ENCODE data around the gene SHROOM3. TPM values are rescaled to one million over a fixed set of nuclear protein-coding genes. Genes with fewer than 3 reads are reported as not detected.

SHROOM3 gene
- total and polyA plus RNA-seq, 2 donors (not counting 1 experiment from before 2014, with no cell fraction given): 0.91 to 1.5 TPM

GRCh38 chr4:76750716-76751115, 315.7 kb downstream of the SHROOM3 start:
- Mint-ChIP-seq H3K4me1 (no peaks in the 10 kb centered on the region), H3K4me3 (no peak overlapping the region), H3K27ac (no peak overlapping the region), H3K27me3 (peaks cover 12% of the 10 kb centered on the region), H3K9me3 (ENCODE audit: insufficient read depth) (no peaks in the 10 kb centered on the region)
- Histone ChIP-seq H3K4me1 (ENCODE audit: control insufficient read depth in 2 of 2, insufficient read depth in 2 of 2, low read length in 2 of 2) (no peaks in the 10 kb centered on the region), H4K20me1 (ENCODE audit: control insufficient read depth, insufficient read depth, low read length, poor library complexity, severe bottlenecking) (no peaks in the 10 kb centered on the region), H3K79me2 (ENCODE audit: control insufficient read depth, insufficient read depth, low read length) (no peaks in the 10 kb centered on the region), H3K36me3 (replicated peaks in 1 of 2; ENCODE audit: control extremely low read depth in 1 of 2, control insufficient read depth in 1 of 2, extremely low read depth in 1 of 2, insufficient read depth in 2 of 2, low read length in 1 of 2) (no peaks in the 10 kb centered on the region), H3K4me3 (ENCODE audit: control extremely low read depth in 1 of 5, extremely low read depth in 1 of 5, insufficient read depth in 1 of 5, low read depth in 2 of 5, low read length in 4 of 5) (no peak overlapping the region), H3K27me3 (replicated peaks in 1 of 4; ENCODE audit: control extremely low read depth in 1 of 4, control insufficient read depth in 3 of 4, insufficient read depth in 4 of 4, low read length in 3 of 4) (peaks cover 0 to 5% (median 0%) of the 10 kb centered on the region in 4 experiments), H3K4me2 (replicated peaks; ENCODE audit: low read depth, low read length, poor library complexity, severe bottlenecking) (no peak overlapping the region), H3K27ac (ENCODE audit: low read length in 2 of 2) (no peak overlapping the region), H3K9ac (ENCODE audit: low read length) (no peak overlapping the region), H2AFZ (ENCODE audit: insufficient read depth, low read depth, low read length, poor library complexity, severe bottlenecking) (no peak overlapping the region), H3K9me3 (ENCODE audit: control extremely low read depth in 1 of 3, control insufficient read depth in 2 of 3, insufficient read depth in 1 of 3, low read length in 2 of 3) (no peaks in the 10 kb centered on the region)
- no CpG with 5 or more reads among the region's 3 CpGs for WGBS (ENCODE audit: insufficient coverage)
- intact Hi-C loops (cut with micrococcal nuclease): no loop called here
- TF ChIP-seq CTCF (IDR thresholded peaks at IDR 0.05): no peak
- POLR2A ChIA-PET: no interaction called here
- ATAC-seq (ENCODE audit: low read depth): no peak
- DNase-seq: no peak
- CTCF ChIA-PET: interaction anchor here (1.2 kb wide), 1 partner anchor 320 kb away, joined by 3 read pairs; no protein-coding TSS in a partner anchor

- no peaks in the 10 kb centered on the region for H3K4me1 ChIP-seq (ENCODE audit: control insufficient read depth in 2 of 2, insufficient read depth in 2 of 2, low read length in 2 of 2)
- peaks cover 0 to 5% (median 0%) of the 10 kb centered on the region in 4 experiments for H3K27me3 ChIP-seq (replicated peaks in 1 of 4; ENCODE audit: control extremely low read depth in 1 of 4, control insufficient read depth in 3 of 4, insufficient read depth in 4 of 4, low read length in 3 of 4)
- DNase-seq: no peak
- no peaks in the 10 kb centered on the region for H4K20me1 ChIP-seq (ENCODE audit: control insufficient read depth, insufficient read depth, low read length, poor library complexity, severe bottlenecking)
- H3K79me2 ChIP-seq (ENCODE audit: control insufficient read depth, insufficient read depth, low read length): no peaks in the 10 kb centered on the region
- no CpG with 5 or more reads among the region's 3 CpGs for WGBS (ENCODE audit: insufficient coverage)
- no peak for TF ChIP-seq EZH2 (IDR thresholded peaks at IDR 0.05; ENCODE audit: borderline replicate concordance, insufficient read depth, low read depth, low read length, poor library complexity, severe bottlenecking)
- TF ChIP-seq CTCF (IDR thresholded peaks at IDR 0.05): no peak
- Mint-ChIP-seq H3K9me3 (ENCODE audit: insufficient read depth) (no peaks in the 10 kb centered on the region), H3K27ac (no peak overlapping the region), H3K27me3 (peaks cover 12% of the 10 kb centered on the region), H3K4me3 (no peak overlapping the region), H3K4me1 (no peaks in the 10 kb centered on the region)
- intact Hi-C loops (cut with micrococcal nuclease): no loop called here
- ChIA-PET CTCF (no interaction called here), POLR2A (no interaction called here)
- H3K4me3 ChIP-seq (ENCODE audit: control extremely low read depth in 1 of 5, extremely low read depth in 1 of 5, insufficient read depth in 1 of 5, low read depth in 2 of 5, low read length in 4 of 5): no peak overlapping the region
- H3K27ac ChIP-seq (ENCODE audit: low read length in 2 of 2): no peak overlapping the region
- H3K4me2 ChIP-seq (replicated peaks; ENCODE audit: low read depth, low read length, poor library complexity, severe bottlenecking): no peak overlapping the region
- ATAC-seq (ENCODE audit: low read depth): no peak
- H3K9me3 ChIP-seq (ENCODE audit: control extremely low read depth in 1 of 3, control insufficient read depth in 2 of 3, insufficient read depth in 1 of 3, low read length in 2 of 3): no peaks in the 10 kb centered on the region
- H3K36me3 ChIP-seq (replicated peaks in 1 of 2; ENCODE audit: control extremely low read depth in 1 of 2, control insufficient read depth in 1 of 2, extremely low read depth in 1 of 2, insufficient read depth in 2 of 2, low read length in 1 of 2): no peaks in the 10 kb centered on the region
- H3K9ac ChIP-seq (ENCODE audit: low read length): no peak overlapping the region
- no peak overlapping the region for H2AFZ ChIP-seq (ENCODE audit: insufficient read depth, low read depth, low read length, poor library complexity, severe bottlenecking)
Measured at GRCh38 chr4:76751612-76752343, 316.7 kb downstream of the SHROOM3 start.
